Activated T-cell treated with anti-CD3 and anti-CD28 coated beads, Interleukin-2, amount 50 U/mL, for 72 hours (primary cell): ENCODE measurements around the gene CACNA1S. TPM values are rescaled to one million over a fixed set of nuclear protein-coding genes. Genes with fewer than 3 reads are reported as not detected.

Source experiments
- ATAC-seq, 2 donors: fragments of 150-1000 bp; cut with Tn5 transposase; replicated peaks in 1 of 2; 2 replicates each; pipeline ENCODE4 v1.10.0; 2021; ENCODE audit warnings: moderate library complexity in 2 of 2, mild to moderate bottlenecking in 1 of 2
- DNase-seq, 2 donors: peaks; one replicate each; pipeline ENCODE4 v3.0.0; 2021 to 2022; ENCODE audit warnings: mixed read lengths in 1 of 2
- H3K27ac Mint-ChIP-seq: one replicate; pipeline ENCODE4 v1.8.0; 2022; ENCODE audit warnings: mild to moderate bottlenecking, moderate library complexity, mixed read lengths
- H3K27me3 Mint-ChIP-seq: one replicate; pipeline ENCODE4 v1.8.0; 2022; ENCODE audit warnings: low read depth, mixed read lengths
- H3K36me3 Mint-ChIP-seq, 2 donors: one replicate each; pipeline ENCODE4 v1.8.0; 2022; ENCODE audit warnings: mixed read lengths in 2 of 2, mild to moderate bottlenecking in 1 of 2; ENCODE audit not compliant: insufficient read depth in 2 of 2
- H3K4me1 Mint-ChIP-seq: one replicate; pipeline ENCODE4 v1.8.0; 2022; ENCODE audit warnings: low read depth, mixed read lengths
- H3K4me3 Mint-ChIP-seq, 2 donors: one replicate each; pipeline ENCODE4 v1.8.0; 2022; ENCODE audit warnings: mild to moderate bottlenecking in 2 of 2, mixed read lengths in 2 of 2, moderate library complexity in 2 of 2
- H3K9me3 Mint-ChIP-seq, 2 donors: one replicate each; pipeline ENCODE4 v1.8.0; 2022; ENCODE audit warnings: mixed read lengths in 2 of 2
- total RNA-seq, 2 donors: library from RNA; stranded (reverse); gene quantifications; one replicate each; pipeline ENCODE4 v1.2.3, GENCODE V29; 2022

CACNA1S gene
- total RNA-seq, 2 donors from 2014 or later = not detected

DNA sequence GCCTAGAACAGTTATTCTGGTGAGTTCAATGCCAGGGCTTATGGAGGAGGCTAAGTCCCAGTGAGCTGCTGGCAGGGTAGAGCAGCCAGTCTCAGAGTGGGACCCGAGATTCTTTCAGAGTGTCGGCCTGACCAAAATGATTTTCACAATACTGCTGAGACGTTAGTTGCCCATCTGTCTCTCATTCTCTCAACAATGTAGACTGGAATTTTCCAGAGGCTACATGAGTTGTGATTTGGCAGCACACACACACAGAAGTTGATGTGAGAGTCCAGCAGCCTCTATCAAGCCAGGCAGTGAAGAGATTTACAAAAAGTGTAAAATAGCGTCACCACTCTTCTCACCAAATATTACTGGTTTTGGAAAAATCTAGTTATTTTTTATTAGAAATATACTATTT, 21.7 kb downstream of the CACNA1S start:
- Mint-ChIP-seq H3K27me3 (peaks cover 10% of the 10 kb centered on the region), H3K36me3 (no peaks in the 10 kb centered on the region), H3K4me1 (no peaks in the 10 kb centered on the region), H3K9me3 (no peaks in the 10 kb centered on the region), H3K27ac (no peak overlapping the region), H3K4me3 (no peak overlapping the region)
- ATAC-seq (no peak), DNase-seq (no peak)

DNA sequence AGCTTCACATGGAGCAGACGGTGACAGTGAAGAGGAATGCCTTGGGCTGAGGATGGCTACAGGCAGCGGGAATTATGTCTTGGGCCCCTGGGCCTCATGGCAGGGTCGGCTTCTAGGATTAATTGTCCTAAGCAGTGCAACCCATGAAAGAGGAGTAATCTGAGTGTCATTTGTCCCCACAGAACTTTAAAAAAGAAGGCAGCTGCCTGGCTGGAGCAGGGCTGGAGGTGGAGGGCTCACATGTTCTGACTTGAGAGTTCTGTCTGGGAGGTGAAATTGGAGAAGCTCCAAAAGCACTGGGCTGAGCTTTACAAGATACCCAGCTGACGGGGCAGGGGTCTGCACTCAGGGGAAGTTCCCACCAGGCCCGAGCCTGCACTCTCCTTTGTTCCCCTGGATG, 22.6 kb downstream of the CACNA1S start:
- Mint-ChIP-seq H3K27me3 (peaks cover 10% of the 10 kb centered on the region), H3K27ac (no peak overlapping the region), H3K9me3 (no peaks in the 10 kb centered on the region), H3K36me3 (no peaks in the 10 kb centered on the region), H3K4me1 (no peaks in the 10 kb centered on the region), H3K4me3 (no peak overlapping the region)
- ATAC-seq (no peak), DNase-seq (no peak)

DNA sequence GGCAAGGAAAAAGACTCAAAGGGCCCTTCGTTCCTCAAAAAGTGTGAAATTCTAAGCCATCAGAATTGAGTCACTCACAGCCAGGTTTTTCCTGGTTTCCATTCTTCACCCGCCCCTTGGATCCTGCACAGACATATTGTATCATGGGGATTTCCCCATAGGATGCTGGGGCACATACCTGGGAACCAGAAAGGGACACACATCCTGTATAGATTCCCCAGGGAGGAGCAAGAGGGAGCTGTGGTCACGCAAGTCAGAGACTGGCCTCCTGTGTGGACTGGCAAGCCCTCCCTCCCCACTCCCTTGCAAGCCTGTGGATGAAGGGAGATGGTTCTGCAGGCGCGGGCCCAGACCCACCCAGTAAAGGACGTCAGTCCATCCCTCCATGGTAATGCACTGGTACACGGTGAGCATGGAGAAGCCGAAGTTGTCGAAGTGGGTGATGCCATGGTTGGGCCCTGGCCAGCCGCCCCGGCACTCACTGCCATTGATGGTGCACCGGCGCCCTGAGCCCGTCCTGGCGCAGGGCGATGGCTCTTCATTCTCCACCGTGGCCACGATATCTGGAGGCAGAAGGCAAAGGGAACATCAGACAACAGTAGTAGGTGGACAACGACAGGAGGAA, 23.2 kb downstream of the CACNA1S start:
- no peak for ATAC-seq
- no peaks in the 10 kb centered on the region for H3K4me1 Mint-ChIP-seq

GRCh38 chr1:201088395-201088794, 23.8 kb downstream of the CACNA1S start:
- ATAC-seq (no peak), DNase-seq (no peak)
- Mint-ChIP-seq H3K4me3 (no peak overlapping the region), H3K27me3 (peaks cover 10% of the 10 kb centered on the region), H3K36me3 (no peaks in the 10 kb centered on the region), H3K9me3 (no peaks in the 10 kb centered on the region), H3K4me1 (no peaks in the 10 kb centered on the region), H3K27ac (no peak overlapping the region)

More for the DNA sequence above, 23.2 kb downstream of the CACNA1S start:
- Mint-ChIP-seq H3K27ac (no peak overlapping the region), H3K4me3 (no peak overlapping the region), H3K36me3 (no peaks in the 10 kb centered on the region), H3K27me3 (peaks cover 10% of the 10 kb centered on the region), H3K9me3 (no peaks in the 10 kb centered on the region)
- DNase-seq = no peak

GRCh38 chr1:201085902-201086735, 26.1 kb downstream of the CACNA1S start:
- Mint-ChIP-seq H3K27me3 (peaks cover 10% of the 10 kb centered on the region), H3K36me3 (no peaks in the 10 kb centered on the region), H3K4me1 (peaks cover 6% of the 10 kb centered on the region), H3K27ac (no peak overlapping the region), H3K9me3 (no peaks in the 10 kb centered on the region), H3K4me3 (no peak overlapping the region)
- peak; percentile 63 to 68 for ATAC-seq
- DNase-seq = peak; percentile 44 to 45

GRCh38 chr1:201084295-201084694, 27.9 kb downstream of the CACNA1S start:
- Mint-ChIP-seq H3K36me3 (no peaks in the 10 kb centered on the region), H3K4me3 (no peak overlapping the region), H3K27me3 (peaks cover 12% of the 10 kb centered on the region), H3K27ac (no peak overlapping the region), H3K4me1 (peaks cover 6% of the 10 kb centered on the region), H3K9me3 (no peaks in the 10 kb centered on the region)
- ATAC-seq (no peak), DNase-seq (no peak)

DNA sequence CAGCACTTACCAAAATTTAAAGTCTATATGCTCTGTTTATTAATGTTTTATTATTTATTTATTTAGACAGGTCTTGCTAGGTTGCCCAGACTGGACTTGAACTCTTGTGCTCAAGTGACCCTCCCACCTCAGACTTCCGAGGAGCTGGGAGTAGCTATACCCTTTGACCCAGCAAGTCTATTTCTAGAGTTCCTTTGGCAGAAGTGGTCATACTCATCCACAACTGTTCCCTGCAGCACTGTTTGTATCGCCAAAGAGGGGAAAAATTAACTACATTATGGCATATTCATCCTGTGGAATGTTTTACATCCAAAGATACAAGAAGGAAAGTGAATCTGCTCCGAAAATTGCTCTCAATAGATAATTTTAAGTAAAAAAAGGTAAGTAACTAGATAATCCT, 28.5 kb downstream of the CACNA1S start:
- Mint-ChIP-seq H3K4me1 (peaks cover 6% of the 10 kb centered on the region), H3K36me3 (no peaks in the 10 kb centered on the region), H3K27ac (no peak overlapping the region), H3K4me3 (no peak overlapping the region), H3K9me3 (no peaks in the 10 kb centered on the region), H3K27me3 (peaks cover 16% of the 10 kb centered on the region)
- ATAC-seq (no peak), DNase-seq (no peak)

DNA sequence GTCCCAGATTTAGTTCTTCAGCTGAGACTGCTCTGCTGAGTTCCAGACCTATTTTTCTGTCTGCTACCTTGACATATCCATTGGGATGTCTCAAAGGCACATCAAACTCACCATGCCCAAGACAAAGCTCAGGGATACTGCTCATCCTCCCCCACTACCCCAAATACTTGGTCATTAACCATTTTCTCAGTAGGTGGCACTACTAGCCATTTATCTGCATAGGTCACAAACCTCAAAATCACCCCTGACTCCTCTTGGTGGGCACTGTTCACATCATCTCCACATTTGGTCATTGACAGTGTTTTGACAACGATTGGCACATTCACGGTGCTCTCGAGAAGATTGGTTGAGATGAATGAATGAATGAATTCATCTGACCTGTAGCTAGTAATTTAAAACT, 32.1 kb downstream of the CACNA1S start:
- H3K27ac Mint-ChIP-seq = no peak overlapping the region
- no peak for DNase-seq
- peaks cover 6% of the 10 kb centered on the region for H3K27me3 Mint-ChIP-seq
- H3K4me1 Mint-ChIP-seq = peaks cover 6% of the 10 kb centered on the region
- H3K4me3 Mint-ChIP-seq = no peak overlapping the region
- H3K36me3 Mint-ChIP-seq = no peaks in the 10 kb centered on the region
- no peaks in the 10 kb centered on the region for H3K9me3 Mint-ChIP-seq
- ATAC-seq = no peak

- Mint-ChIP-seq H3K4me3 (no peak overlapping the region), H3K9me3 (no peaks in the 10 kb centered on the region), H3K36me3 (no peaks in the 10 kb centered on the region), H3K27ac (no peak overlapping the region), H3K4me1 (peaks cover 6% of the 10 kb centered on the region), H3K27me3 (peaks cover 6% of the 10 kb centered on the region)
- ATAC-seq (no peak), DNase-seq (no peak)
Observed at GRCh38 chr1:201077736-201078135, 34.5 kb downstream of the CACNA1S start.

DNA sequence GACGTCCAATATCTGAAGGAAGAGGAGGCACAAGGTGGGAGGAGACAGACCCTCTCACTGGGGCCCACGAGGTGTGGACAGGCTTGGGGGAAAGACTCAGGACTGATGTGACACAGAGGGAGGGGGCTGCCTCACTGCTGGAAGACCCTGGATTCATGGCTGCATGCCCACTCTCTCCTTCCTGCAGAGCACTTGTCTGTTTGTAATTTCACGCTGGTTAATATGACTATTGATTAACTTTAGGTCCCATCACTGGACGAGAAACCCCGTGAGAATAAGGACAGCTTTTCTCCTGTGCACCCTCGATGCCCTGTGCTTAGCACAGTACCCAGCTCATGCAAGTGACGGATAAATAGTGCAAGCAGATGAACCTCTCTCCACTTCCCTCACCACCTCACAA, 35.1 kb downstream of the CACNA1S start:
- H3K36me3 Mint-ChIP-seq = no peaks in the 10 kb centered on the region
- no peaks in the 10 kb centered on the region for H3K9me3 Mint-ChIP-seq
- H3K4me3 Mint-ChIP-seq = no peak overlapping the region
- ATAC-seq (no peak), DNase-seq (no peak)
- H3K27ac Mint-ChIP-seq = no peak overlapping the region
- H3K27me3 Mint-ChIP-seq = peaks cover 6% of the 10 kb centered on the region
- peaks cover 6% of the 10 kb centered on the region for H3K4me1 Mint-ChIP-seq

DNA sequence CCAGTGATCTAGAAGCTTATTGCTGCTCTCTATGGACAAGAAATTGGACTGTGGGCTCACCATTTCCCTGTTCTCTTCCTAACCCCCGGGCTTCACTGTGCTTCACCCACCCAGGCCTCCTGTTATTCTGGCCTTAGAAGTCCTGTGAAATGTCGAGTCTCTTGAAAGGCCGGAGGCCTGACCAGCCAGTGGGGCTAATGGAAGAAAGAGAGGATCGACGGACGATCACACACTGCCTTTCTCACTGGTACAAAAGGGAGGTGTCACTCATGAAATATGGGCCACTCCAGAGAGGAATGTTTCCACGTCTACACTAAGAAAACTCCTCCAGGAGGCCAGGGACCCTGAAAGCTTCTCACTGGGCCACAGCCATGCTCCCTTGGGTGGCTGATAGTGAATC, 36.1 kb downstream of the CACNA1S start:
- DNase-seq = no peak
- peaks cover 6% of the 10 kb centered on the region for H3K27me3 Mint-ChIP-seq
- ATAC-seq = no peak
- no peaks in the 10 kb centered on the region for H3K4me1 Mint-ChIP-seq
- H3K36me3 Mint-ChIP-seq = no peaks in the 10 kb centered on the region
- H3K27ac Mint-ChIP-seq = no peak overlapping the region
- H3K9me3 Mint-ChIP-seq = no peaks in the 10 kb centered on the region
- no peak overlapping the region for H3K4me3 Mint-ChIP-seq

DNA sequence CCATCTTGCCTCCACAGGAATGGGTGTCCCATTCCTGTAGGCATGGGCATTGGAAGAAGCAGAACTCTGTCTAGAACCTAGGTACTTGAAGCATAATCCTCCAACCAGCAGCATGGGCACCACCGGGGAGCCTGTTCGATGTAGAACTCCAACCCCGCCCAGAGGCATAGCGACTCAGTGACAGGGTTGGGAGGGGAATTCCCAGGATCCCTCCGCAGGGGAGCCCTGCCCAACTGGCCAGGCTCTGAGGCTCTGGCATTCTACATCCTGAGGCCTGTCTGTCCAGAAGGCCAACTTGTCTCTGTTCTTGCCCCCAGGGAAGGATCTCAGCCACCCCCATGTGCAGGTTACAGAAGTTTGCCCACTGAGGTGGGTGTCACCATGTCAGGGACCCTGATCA, 38.2 kb downstream of the CACNA1S start:
- Mint-ChIP-seq H3K9me3 (no peaks in the 10 kb centered on the region), H3K4me3 (no peak overlapping the region), H3K27ac (no peak overlapping the region), H3K27me3 (peaks cover 2% of the 10 kb centered on the region), H3K36me3 (no peaks in the 10 kb centered on the region), H3K4me1 (no peaks in the 10 kb centered on the region)
- ATAC-seq = no peak
- DNase-seq = no peak

DNA sequence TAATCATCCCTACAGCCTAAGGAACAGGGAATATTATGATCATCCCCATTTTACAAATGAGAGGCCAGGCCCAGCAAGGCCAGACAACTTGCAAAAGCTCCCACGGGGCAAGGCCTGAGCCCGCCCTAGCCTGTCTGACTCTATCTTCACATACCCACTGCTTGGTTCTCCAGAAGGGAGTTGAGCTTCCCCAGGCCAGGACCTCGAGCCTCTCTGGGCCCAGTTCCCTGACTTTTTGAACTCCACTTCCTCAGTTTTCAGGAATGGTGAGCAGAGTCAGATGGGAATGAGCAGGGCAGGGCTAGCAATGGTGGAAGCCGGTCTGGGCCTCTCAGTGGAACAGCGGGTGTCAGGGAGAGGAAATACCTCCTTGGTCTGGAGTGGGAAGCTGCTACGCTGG, 39.3 kb downstream of the CACNA1S start:
- Mint-ChIP-seq H3K27me3 (no peaks in the 10 kb centered on the region), H3K4me3 (no peak overlapping the region), H3K9me3 (no peaks in the 10 kb centered on the region), H3K36me3 (no peaks in the 10 kb centered on the region), H3K27ac (no peak overlapping the region), H3K4me1 (no peaks in the 10 kb centered on the region)
- ATAC-seq (no peak), DNase-seq (no peak)

DNA sequence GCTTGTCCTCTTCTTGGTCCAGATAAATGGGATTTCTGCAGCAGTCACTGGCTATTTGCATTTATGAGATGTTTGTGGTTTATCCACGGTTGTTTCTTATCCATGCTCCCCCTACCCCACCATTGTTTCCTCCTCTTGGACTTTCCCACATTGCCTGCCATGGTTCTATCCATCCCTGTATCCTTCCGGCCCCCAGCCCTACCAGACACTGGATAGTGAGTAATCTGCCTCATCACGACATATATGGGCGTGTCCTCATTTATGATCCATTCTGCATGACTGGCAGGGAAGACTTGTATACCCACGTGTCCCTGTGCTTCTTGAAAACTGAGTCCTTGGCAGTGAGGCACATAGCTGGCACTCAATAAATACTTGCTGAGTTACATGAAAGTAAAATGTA, 40.1 kb downstream of the CACNA1S start:
- H3K27me3 Mint-ChIP-seq = no peaks in the 10 kb centered on the region
- H3K9me3 Mint-ChIP-seq = no peaks in the 10 kb centered on the region
- H3K27ac Mint-ChIP-seq = no peak overlapping the region
- DNase-seq = no peak
- ATAC-seq = no peak
- H3K4me1 Mint-ChIP-seq = no peaks in the 10 kb centered on the region
- no peak overlapping the region for H3K4me3 Mint-ChIP-seq
- H3K36me3 Mint-ChIP-seq = no peaks in the 10 kb centered on the region
